ENCODE data around the gene KMT2D. TPM values are rescaled to one million over a fixed set of nuclear protein-coding genes. Genes with fewer than 3 reads are reported as not detected.

The KMT2D gene
- total RNA-seq, 1 experiment from 2014 or later, result 41.9 TPM

- TF ChIP-seq CTCF (conservative IDR thresholded peaks at IDR 0.05; ENCODE audit: low read depth, low read length) (no peak), EZH2 (IDR thresholded peaks at IDR 0.05; ENCODE audit: low read length, unreplicated experiment) (no peak), EZH2phosphoT487 (IDR thresholded peaks at IDR 0.05; ENCODE audit: borderline replicate concordance, low read length) (no peak)
- CTCF ChIA-PET, result no interaction called here
- DNase-seq (no peak), ATAC-seq (no peak)
- H3K9ac ChIP-seq (ENCODE audit: low read length), result no peak overlapping the region
- H3K4me3 ChIP-seq (ENCODE audit: low read length), result no peak overlapping the region
- no peaks in the 10 kb centered on the region for H3K27me3 ChIP-seq (ENCODE audit: low read length)
- no TSS peak for BruUV-seq (replicated peaks)
- no peak overlapping the region for H3K27ac ChIP-seq (ENCODE audit: low read length)
- no peak overlapping the region for H2AFZ ChIP-seq (ENCODE audit: low read length)
- H3K9me3 ChIP-seq (ENCODE audit: low read length), result no peaks in the 10 kb centered on the region
- POLR2A ChIA-PET (ENCODE audit: unreplicated experiment), result no interaction called here
- H3K4me2 ChIP-seq (ENCODE audit: low read length), result no peak overlapping the region
- no peaks in the 10 kb centered on the region for H3K9me2 ChIP-seq (replicated peaks; ENCODE audit: low read length)
- intact Hi-C loops (cut with micrococcal nuclease), result no loop called here
- peaks cover 10% of the 10 kb centered on the region; the same call in 1 of the 2 replicates for H3K4me1 ChIP-seq (ENCODE audit: insufficient read depth, low read length)
- H3K79me2 ChIP-seq (ENCODE audit: low read length), result no peaks in the 10 kb centered on the region
- no peaks in the 10 kb centered on the region for H3K36me3 ChIP-seq (ENCODE audit: low read depth, low read length)
- no peaks in the 10 kb centered on the region for H4K20me1 ChIP-seq (ENCODE audit: low read length)
- no peaks in the 10 kb centered on the region for H3F3A ChIP-seq (ENCODE audit: low read length, unreplicated experiment)
These were observed 10.4 kb upstream of the KMT2D start for GRCh38 chr12:49070971-49071370.

- Histone ChIP-seq H3F3A (ENCODE audit: low read length, unreplicated experiment) (no peaks in the 10 kb centered on the region), H3K9me3 (ENCODE audit: low read length) (no peaks in the 10 kb centered on the region), H3K4me2 (ENCODE audit: low read length) (peak within 1 kb of the TSS; percentile 94), H2AFZ (ENCODE audit: low read length) (peak within 1 kb of the TSS; percentile 92), H3K4me1 (ENCODE audit: insufficient read depth, low read length) (peaks cover 10% of the 10 kb centered on the region; the same call in 1 of the 2 replicates), H3K79me2 (ENCODE audit: low read length) (no peaks in the 10 kb centered on the region), H3K27me3 (ENCODE audit: low read length) (no peaks in the 10 kb centered on the region), H3K9ac (ENCODE audit: low read length) (peak within 1 kb of the TSS; percentile 65), H3K9me2 (replicated peaks; ENCODE audit: low read length) (no peaks in the 10 kb centered on the region), H4K20me1 (ENCODE audit: low read length) (no peaks in the 10 kb centered on the region), H3K36me3 (ENCODE audit: low read depth, low read length) (no peaks in the 10 kb centered on the region), H3K4me3 (ENCODE audit: low read length) (peak within 1 kb of the TSS; percentile 91), H3K27ac (ENCODE audit: low read length) (no peak within 1 kb of the TSS)
- ChIA-PET CTCF (interaction anchor here (0.6 to 1.4 kb wide), 3 partner anchors 19 to 175 kb away, joined by 3 to 25 read pairs (median 5); no protein-coding TSS in a partner anchor), POLR2A (ENCODE audit: unreplicated experiment) (interaction anchor here (0.5 to 1.0 kb wide), 6 partner anchors 39 to 204 kb away, joined by 3 to 7 read pairs (median 4); partner anchors contain the start of genes LMBR1L and TUBA1B)
- ATAC-seq (peak; percentile 99), DNase-seq (peak; percentile 98)
- TF ChIP-seq EZH2 (IDR thresholded peaks at IDR 0.05; ENCODE audit: low read length, unreplicated experiment) (no peak), CTCF (conservative IDR thresholded peaks at IDR 0.05; ENCODE audit: low read depth, low read length) (peak; percentile 38)
- no TSS peak for BruUV-seq (replicated peaks)
- intact Hi-C loops (cut with micrococcal nuclease), result loop anchor here (2.0 kb wide), 1 partner anchor 19 kb away; no protein-coding TSS in a partner anchor
These were observed 9.1 kb upstream of the KMT2D start, which contains the start of gene RHEBL1 for GRCh38 chr12:49069507-49070346. Gene RHEBL1, minus strand, starts transcription at chr12:49069979. Its CDS starts 194 bp downstream, at chr12:49069785.
